HFFc6 (cell line): Measurements from ENCODE around the gene MYRFL. TPM values are rescaled to one million over a fixed set of nuclear protein-coding genes. Genes with fewer than 3 reads are reported as not detected.

ENCODE experiments used
- DNase-seq: peaks from one replicate; pipeline ENCODE4 v3.0.0-alpha.2; 2018
- H3K27ac Mint-ChIP-seq: 2 replicates; pipeline ENCODE4 v1.8.0; 2020; ENCODE audit warnings: mild to moderate bottlenecking, mixed read lengths
- H3K27me3 Mint-ChIP-seq: 2 replicates; pipeline ENCODE4 v1.8.0; 2021; ENCODE audit warnings: mild to moderate bottlenecking, moderate library complexity, mixed read lengths; ENCODE audit not compliant: insufficient read depth
- H3K36me3 Mint-ChIP-seq: 2 replicates; pipeline ENCODE4 v1.8.0; 2021; ENCODE audit warnings: low read depth, mixed read lengths
- H3K4me1 Mint-ChIP-seq: 2 replicates; pipeline ENCODE4 v1.8.0; 2020; ENCODE audit warnings: low read depth, mixed read lengths
- H3K4me3 Mint-ChIP-seq: 2 replicates; pipeline ENCODE4 v1.8.0; 2020; ENCODE audit warnings: mild to moderate bottlenecking, moderate library complexity, mixed read lengths
- H3K9me3 Mint-ChIP-seq: 2 replicates; pipeline ENCODE4 v1.8.0; 2020; ENCODE audit warnings: mild to moderate bottlenecking, mixed read lengths
- total RNA-seq, 6 experiments: library from RNA; stranded (reverse); fragmentation: NEBNext Ultra II Directional; extraction: Animal tissue kit (Norgen Biotek cat#: 25700); gene quantifications; 2 replicates in 1 of 6; 3 replicates in 5 of 6; pipeline ENCODE4 v1.2.3, GENCODE V29; 2021
- TF ChIP-seq, protein P1 (sequence below): fragments of 200-600 bp; sonication (generic); IDR thresholded peaks from 2 replicates; pipeline ENCODE4 v1.5.0; 2021; ENCODE audit warnings: antibody characterized with exemption, mild to moderate bottlenecking

Gene MYRFL
- total RNA-seq, 6 experiments from 2014 or later = not detected

DNA sequence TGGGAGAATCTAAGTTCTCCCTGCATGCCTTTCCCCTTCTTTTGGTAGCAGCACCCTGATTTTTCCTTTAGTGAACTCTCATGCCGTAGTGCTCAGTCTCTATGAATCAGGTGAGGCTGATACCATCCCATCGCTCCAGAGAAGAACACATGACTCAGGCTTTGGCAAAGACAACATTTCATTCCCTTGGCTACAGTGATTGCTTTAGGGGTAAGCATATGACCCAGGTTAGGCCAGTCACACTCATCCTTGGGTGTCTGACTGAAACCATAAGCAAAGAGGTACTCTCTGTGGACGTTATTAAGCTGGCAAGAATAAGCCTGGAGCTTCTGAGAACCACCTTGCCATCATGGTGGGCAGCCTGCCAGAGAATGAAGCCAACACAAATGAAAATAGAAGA, 141.8 kb downstream of the MYRFL start:
- Mint-ChIP-seq H3K27ac (no peak overlapping the region), H3K4me1 (peaks cover 11% of the 10 kb centered on the region), H3K36me3 (no peaks in the 10 kb centered on the region), H3K9me3 (no peaks in the 10 kb centered on the region), H3K27me3 (peaks cover 3% of the 10 kb centered on the region), H3K4me3 (no peak overlapping the region)
- TF ChIP-seq, protein P1, sequence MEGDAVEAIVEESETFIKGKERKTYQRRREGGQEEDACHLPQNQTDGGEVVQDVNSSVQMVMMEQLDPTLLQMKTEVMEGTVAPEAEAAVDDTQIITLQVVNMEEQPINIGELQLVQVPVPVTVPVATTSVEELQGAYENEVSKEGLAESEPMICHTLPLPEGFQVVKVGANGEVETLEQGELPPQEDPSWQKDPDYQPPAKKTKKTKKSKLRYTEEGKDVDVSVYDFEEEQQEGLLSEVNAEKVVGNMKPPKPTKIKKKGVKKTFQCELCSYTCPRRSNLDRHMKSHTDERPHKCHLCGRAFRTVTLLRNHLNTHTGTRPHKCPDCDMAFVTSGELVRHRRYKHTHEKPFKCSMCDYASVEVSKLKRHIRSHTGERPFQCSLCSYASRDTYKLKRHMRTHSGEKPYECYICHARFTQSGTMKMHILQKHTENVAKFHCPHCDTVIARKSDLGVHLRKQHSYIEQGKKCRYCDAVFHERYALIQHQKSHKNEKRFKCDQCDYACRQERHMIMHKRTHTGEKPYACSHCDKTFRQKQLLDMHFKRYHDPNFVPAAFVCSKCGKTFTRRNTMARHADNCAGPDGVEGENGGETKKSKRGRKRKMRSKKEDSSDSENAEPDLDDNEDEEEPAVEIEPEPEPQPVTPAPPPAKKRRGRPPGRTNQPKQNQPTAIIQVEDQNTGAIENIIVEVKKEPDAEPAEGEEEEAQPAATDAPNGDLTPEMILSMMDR = no peak
- DNase-seq = no peak

DNA sequence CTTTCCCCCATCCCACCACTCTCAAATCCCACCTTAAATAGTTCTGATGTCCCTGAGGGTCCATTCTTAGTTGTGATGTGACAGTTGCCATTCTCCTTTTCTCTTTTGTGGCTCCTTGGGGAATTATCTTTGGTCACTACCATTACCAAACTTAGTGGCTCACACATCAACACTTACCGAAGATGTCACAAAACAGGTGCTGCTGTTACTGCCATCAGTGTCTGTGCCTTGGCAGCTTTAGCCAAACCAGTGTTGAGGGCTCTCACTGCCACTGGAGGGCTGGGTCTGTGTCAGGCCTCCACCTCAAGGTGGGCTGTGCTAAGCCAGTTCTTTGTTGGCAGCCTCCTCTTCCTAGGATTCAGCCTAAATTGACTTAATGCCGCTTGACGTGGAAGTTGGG, 144.0 kb downstream of the MYRFL start:
- peaks cover 7% of the 10 kb centered on the region for H3K27me3 Mint-ChIP-seq
- H3K4me3 Mint-ChIP-seq = no peak overlapping the region
- H3K9me3 Mint-ChIP-seq = no peaks in the 10 kb centered on the region
- no peaks in the 10 kb centered on the region for H3K36me3 Mint-ChIP-seq
- DNase-seq = no peak
- no peak overlapping the region for H3K27ac Mint-ChIP-seq
- TF ChIP-seq, protein P1 = no peak
- peaks cover 11% of the 10 kb centered on the region for H3K4me1 Mint-ChIP-seq

DNA sequence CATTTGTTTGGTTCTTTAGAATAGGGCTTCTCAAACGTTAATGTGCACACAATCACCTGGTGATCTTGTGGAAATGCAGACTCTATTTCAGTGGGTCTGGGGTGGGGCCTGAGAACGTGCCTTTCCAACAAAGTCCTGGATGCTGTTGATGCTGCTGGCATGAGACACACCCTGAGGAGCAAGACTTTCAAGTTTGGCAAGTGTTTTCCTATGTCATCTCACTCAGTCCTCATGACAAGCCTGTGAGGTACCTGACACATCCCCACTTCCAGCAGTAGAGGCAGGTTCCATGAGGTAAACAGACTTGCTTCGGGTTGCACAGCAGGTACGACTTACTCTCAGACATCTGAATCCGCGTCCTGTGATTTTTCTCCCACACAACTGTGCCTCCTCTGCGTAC, 147.1 kb downstream of the MYRFL start:
- H3K4me1 Mint-ChIP-seq = no peaks in the 10 kb centered on the region
- no peaks in the 10 kb centered on the region for H3K9me3 Mint-ChIP-seq
- peaks cover 8% of the 10 kb centered on the region for H3K27me3 Mint-ChIP-seq
- no peak for DNase-seq
- TF ChIP-seq, protein P1 = no peak
- H3K36me3 Mint-ChIP-seq = no peaks in the 10 kb centered on the region
- H3K4me3 Mint-ChIP-seq = no peak overlapping the region
- H3K27ac Mint-ChIP-seq = no peak overlapping the region

DNA sequence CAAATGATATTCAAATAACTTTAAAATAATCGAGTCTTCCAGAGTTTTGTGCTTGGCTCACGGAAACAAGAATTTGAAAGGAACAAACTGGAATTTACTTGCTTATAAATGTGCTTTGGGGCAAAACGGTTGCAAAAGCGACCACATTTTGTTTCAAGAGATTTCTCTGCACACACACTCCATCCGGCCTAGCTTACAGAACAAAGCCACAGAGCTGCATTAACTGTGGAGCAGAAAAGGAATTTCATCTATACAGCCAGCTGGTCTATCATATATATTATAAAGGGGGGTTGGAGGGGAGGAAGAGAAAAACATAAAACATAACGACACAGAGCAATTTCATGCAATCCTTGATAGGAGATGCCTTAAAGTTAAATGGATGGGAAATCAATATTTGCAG, 153.0 kb downstream of the MYRFL start:
- Mint-ChIP-seq H3K9me3 (no peaks in the 10 kb centered on the region), H3K4me3 (no peak overlapping the region), H3K4me1 (no peaks in the 10 kb centered on the region), H3K27ac (no peak overlapping the region), H3K36me3 (no peaks in the 10 kb centered on the region), H3K27me3 (peaks cover 7% of the 10 kb centered on the region)
- TF ChIP-seq, protein P1 = no peak
- no peak for DNase-seq

DNA sequence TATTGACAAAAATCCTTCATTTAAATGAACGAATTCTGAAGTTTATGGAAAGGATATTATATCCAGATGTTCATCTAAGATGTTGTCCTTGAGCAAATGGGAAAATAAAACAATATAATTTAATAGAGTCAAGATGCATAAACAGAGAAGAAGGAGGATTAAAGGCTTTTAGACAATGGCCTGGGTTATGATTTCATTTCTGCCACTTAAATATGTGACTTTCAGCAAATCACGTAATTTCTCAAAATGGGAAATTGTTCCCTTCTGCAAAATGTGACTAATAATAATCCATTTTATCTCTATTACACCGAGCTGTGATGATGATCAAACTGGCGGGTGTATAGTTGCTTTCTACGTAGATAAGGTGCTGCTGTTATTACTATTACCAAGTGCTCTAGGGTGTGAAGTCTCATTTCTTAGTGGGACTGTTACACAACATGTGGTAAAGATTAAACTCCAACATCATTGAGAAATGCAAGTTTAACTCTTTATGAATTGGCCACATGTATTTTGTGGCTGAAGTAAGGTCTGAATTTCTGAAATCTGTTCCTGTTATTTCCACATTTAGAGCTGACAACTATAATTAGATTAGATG, 157.0 kb downstream of the MYRFL start:
- Mint-ChIP-seq H3K27me3 (peaks cover 7% of the 10 kb centered on the region), H3K9me3 (no peaks in the 10 kb centered on the region), H3K27ac (no peak overlapping the region), H3K36me3 (no peaks in the 10 kb centered on the region), H3K4me1 (no peaks in the 10 kb centered on the region), H3K4me3 (no peak overlapping the region)
- TF ChIP-seq, protein P1 = no peak
- DNase-seq = no peak

DNA sequence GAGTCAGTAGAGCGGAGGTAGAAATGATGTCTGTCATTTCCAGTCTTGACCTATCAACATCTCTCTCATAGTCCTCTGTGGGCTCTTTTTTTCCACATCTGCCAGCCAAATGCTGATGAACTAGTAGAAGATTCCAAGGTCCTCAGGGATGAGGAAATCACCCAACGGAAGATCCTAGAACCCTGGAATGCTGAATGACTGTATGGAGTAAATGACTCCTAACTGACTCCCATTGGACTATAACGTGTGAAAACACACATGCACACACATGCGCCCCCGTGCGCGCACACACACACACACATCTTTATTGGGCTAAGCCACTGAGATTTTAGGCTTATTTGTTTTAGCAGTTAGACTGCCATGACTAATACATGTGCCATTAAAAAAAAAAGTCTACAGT, 159.2 kb downstream of the MYRFL start:
- Mint-ChIP-seq H3K27me3 (no peaks in the 10 kb centered on the region; the same call in 1 of the 2 replicates), H3K9me3 (no peaks in the 10 kb centered on the region), H3K4me3 (no peak overlapping the region), H3K4me1 (no peaks in the 10 kb centered on the region), H3K27ac (no peak overlapping the region), H3K36me3 (no peaks in the 10 kb centered on the region)
- TF ChIP-seq, protein P1 = no peak
- no peak for DNase-seq
